Activated T-helper 9 cell treated with anti-CD3 and anti-CD28 coated beads, Interleukin-2, amount 50 U/mL, for 16 hours (primary cell): ENCODE data around the gene ASB6.
"Not testable (repeated sequence)": the region's sequence is repeated elsewhere in the genome, so short reads cannot be mapped to it uniquely, and the experiment has no call there.

ENCODE experiments used
- DNase-seq: peaks from one replicate; pipeline ENCODE4 v3.0.0-alpha.2; 2020; ENCODE audit warnings: low read depth

Gene ASB6

DNA sequence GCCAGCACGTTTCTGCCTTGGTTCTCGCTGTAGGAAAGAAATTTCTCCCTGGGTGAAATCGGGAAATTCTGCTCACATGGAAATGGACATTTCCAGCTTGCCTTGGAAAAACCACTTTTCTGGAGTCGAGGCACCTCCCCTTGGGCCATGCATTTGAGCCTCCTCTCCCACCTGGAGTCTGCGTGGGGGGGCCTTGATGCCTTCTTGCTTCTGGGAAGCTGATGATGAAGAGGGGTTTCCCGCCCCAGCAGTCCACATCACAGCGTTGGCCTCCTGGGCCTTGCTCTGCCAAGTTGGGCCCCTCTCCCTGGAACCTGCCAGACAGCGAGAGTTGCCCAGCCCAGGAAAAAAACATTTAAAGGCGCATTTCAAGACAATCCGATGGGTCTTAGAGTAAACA lies 1.8 kb upstream of the ASB6 start:
- no peak for DNase-seq

DNA sequence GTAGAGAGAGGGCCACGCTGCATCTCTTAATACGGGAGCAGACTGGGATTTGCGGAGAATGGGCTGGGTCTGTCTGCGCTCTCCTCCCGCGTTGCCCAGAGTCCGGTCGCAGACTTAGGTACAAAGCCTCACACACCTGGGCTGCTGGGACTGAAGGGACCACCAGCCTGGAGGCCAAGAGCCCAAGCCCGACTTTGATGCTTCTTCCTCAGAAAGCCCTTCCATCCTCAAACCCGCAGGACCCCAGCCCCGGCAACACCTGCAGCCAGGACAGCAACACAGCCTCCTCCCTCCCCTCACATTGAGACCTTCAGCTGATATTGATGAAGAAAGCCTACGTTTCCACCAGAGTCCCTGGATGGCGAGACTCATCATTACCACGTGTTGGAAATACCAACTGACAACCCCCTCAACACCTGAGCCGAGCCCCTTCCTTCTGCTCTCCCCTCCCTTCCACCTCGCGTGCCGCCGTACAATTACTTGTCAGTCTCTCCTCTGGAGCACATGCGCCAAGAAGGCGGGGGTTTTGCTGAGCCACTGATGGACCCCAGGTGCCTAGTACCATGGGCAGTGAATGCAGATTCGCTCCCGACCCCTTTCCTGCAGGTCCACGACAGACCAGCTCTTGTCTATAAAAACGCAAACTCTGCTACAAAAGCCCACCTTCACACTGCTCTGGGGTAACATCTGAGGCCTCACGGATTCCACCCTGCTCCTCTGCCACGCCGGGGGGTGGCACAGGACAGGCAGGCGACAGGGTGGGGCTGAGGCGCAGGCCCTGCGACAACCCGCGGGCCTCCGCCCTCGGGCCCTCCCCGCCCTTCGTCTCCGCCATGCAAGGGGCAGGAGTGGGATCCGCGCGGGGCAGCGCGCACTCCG lies 841 bp downstream of the ASB6 start:
- DNase-seq: no peak

DNA sequence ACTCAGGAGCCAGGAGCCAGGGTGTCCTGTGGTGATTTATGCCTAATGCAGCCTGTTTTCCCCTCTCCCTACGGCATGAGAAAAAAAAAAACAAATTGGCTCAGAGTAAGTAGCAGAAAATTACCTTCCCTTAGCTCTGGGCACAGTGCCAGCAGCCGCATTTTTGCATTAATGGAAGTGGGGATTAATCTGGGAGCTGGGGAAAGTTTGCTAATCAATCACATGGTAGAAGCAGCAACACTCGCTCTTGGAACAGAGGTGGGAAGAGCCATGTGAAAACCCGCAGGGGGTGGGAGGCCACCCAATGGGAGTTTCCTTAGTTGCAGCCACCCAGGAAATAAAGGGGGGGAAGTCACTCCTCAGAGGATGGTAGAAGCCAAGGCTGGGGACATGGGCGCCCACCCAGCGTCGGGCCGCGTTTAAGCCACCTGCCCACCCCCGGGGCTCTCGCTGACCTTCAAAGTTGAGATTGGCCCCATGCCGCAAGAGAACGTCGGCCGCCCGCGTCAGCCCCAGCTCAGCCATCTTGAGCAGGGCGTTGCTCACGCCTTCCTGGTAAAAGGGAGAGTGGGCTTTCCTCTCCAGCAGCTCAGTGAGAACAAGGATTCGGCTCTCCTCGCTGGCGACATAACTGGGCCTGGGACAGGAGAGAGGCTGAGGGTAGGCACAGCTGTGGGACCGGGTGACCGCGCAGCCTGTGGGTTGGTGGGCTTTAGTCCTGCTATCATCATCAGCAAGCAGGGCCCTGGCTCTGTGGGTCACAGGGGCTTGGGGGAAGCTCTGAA lies 1.7 kb downstream of the ASB6 start:
- DNase-seq: no peak

DNA sequence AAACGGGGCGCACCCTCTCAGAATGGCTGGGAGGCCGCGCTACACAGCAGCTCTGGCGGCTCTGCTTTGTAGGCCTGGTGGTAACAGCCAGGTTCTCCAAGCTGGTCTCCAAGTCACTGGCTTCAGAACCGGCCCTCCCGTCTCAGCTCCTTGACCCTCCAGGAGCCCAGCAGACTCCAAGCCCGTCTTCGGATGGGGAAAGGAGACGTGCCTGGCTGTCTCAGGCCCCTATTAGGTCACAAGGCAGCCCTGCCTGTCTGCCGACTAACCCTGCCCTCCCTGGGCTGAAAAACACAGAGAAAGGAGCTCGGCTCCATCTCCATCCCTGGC lies 2.2 kb downstream of the ASB6 start:
- DNase-seq: no peak

DNA sequence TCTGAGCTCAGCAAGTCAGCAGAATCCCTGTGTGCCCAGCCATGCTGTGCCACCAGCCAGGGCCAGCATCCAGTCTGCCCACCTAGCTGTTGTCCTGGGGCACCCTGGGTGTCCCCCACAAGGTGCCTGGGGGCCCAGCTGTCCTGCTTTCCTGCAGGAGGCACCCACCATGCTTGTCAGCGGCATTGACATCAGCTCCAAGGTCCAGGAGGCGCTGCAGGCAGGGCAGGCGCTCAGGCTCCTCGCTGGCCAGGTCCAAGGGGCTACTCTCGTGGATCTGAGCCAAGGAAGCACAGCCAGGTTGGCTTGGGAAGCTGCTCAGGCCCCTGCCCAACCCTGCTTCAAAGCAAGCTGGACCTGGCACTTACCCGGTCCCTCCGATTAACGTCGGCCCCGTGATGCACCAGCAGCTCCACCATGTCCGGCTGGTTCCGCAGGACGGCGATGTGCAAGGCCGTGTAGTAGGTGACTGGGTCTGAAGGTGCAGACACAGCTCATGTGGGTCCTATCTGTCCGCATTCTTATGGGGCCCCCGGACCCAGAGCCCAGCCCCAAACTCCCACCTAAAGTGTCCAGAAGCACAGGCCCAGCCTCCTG lies 2.8 kb downstream of the ASB6 start:
- DNase-seq: no peak

DNA sequence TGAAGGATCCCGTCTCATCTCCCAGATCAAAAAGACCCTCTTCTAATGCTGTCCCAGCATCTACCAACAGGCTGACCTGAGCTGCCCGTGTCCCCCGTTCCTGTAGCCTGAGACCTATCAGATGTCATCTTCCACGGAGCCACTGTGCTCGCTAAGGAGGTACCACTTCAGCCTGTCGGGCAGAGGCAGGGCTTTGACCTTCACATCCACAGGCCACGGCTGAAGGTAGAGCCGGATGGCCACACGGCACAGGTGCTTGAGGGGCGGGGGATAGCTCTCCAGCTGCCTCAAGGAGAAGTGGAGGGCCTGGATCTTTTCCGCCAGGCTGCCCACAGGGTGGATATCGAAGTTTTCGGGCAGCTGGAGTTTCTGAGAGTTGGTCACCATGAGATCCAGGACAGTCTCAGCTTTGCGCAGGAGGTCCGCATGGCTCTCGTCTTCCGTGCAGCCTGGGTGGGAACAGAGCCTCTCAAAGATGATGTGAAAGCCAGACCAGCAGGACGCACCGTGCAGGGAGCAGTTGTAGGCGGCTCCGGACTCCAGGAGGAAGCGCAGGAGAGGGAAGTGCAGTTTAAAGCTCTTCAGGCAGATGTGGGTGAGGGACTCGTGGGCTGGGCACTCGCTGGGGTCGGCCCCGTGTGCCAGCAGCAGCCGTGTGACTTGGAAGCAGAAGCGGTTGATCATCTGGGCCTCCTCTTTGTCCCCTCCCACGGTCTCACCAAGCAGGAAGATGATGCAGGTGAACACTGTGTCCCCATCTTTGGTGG lies 4.1 kb downstream of the ASB6 start:
- no peak for DNase-seq

DNA sequence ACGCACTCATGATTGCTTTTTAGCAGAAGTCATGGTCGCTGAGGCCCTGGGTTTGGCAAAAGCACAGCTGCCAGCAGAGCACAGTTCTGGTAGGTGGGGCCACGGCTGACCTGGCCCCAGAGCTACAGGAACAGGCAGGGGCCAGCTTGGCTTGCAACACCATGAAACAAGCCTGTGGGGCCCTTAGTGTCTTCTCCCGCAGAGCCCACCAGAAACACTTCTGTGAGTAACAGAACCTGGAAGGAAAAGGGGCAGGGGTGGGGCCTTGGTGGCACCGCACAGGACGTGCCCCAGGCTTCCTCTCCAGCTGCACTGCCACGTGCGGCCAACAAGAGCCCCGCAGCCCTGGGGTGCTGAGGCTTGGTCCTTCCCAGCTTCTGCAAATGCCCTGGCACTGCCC lies 4.8 kb downstream of the ASB6 start:
- DNase-seq: no peak

DNA sequence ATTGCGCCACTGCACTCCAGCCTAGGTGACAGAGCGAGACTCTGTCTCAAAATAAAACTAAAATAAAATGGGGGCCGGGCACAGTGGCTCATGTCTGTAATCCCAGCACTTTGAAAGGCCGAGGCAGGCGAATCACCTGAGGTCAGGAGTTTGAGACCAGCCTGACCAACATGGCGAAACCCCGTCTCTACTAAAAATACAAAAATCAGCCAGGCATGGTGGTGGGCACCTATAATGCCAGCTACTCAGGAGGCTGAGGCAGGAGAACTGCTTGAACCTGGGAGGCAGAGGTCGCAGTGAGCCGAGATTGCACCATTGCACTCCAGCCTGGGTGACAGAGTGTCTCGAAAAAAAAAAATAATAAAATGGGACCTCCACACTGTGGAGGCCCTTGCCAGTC lies 5.6 kb downstream of the ASB6 start:
- not testable (repeated sequence) for DNase-seq

DNA sequence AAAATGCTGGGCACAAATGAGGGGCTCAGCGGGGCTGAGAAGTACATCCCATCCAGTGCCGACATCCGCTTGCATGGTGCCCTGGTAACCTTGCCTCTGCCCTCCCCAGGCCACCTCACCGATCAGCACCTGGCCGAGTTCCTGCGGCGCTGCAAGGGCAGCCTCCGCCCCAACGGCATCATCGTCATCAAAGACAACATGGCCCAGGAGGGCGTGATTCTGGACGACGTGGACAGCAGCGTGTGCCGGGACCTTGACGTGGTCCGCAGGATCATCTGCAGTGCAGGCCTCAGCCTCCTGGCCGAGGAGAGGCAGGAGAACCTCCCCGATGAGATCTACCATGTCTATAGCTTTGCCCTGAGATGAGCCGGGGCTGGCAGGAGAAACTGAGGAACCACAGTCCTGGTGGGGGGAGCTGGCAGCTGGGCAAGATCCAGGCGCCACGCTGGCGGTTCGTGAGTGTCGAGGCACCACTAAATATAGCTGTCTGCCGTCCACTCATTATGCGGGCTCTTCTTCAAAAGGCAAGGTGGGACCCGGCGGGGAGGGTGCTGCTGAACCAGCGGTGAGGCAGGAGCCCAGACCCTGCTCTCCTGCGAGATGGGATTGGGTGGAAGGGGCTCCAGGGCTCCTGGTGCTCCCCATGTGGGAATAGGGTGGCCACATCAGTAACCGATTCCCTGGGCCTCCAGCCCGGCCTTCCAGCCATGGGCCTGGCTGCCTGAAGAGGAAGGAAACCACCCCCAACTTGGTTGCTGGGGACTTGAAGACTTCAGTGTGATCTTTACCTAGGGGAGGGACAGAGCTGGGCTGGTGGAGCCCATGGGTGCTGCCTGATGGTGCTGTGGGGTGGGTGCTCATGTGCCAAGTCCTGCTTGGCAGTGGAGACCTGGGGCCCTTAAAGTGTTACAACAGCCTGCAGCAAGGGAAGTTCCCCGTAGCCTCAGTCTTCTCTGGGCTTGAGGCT lies 6.6 kb downstream of the ASB6 start:
- no peak for DNase-seq

DNA sequence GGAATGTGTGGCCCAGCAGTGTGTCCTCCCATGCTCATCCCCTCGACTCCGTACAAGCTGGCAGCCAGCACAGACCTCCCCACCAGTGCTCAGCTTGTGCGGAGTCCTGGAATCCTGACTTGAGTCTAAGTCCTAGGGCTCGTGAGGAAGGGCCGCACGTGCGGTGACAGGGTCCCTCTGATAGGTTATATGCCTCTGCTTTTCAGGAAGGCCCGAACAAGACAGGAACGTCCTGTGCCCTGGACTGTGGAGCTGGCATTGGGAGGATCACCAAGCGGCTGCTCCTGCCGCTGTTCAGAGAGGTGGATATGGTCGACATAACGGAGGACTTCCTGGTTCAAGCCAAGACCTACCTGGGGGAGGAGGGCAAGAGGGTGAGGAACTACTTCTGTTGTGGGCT lies 8.1 kb downstream of the ASB6 start:
- no peak for DNase-seq

DNA sequence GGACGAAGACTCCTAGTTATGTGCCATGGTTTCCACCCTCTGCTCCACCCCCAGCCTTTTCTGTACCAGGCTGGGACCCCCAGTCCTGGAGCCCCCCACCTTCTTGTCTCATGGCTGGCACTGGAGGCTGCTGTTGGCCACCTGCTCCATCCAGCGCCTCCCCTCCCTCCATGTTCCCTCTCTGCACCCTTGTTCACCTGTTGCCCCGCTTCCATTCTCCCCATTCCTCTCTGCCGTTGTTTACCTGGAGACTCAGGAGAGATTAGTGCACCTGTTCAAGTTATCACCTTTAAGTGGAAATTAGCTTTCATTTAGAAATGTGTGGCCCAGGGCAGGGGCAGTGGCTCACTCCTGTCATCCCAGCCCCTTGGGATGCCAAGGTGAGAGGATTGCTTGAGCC lies 8.7 kb downstream of the ASB6 start:
- DNase-seq: no peak

DNA sequence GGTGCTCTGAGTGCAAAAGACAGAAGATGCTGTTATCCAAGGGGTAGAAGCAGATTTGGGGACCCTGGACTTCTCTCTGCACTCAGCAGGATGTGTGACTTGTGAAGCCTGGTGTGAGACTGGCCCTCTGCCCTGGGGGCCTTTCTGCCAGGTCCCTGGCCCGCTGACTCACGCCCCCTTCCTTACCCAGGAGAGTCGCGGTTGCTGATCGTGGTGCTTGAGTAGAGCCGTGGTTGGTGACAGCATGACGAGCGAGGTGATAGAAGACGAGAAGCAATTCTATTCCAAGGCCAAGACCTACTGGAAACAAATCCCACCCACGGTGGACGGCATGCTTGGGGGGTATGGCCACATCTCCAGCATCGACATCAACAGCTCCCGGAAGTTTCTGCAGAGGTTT lies 9.5 kb downstream of the ASB6 start:
- no peak for DNase-seq

DNA sequence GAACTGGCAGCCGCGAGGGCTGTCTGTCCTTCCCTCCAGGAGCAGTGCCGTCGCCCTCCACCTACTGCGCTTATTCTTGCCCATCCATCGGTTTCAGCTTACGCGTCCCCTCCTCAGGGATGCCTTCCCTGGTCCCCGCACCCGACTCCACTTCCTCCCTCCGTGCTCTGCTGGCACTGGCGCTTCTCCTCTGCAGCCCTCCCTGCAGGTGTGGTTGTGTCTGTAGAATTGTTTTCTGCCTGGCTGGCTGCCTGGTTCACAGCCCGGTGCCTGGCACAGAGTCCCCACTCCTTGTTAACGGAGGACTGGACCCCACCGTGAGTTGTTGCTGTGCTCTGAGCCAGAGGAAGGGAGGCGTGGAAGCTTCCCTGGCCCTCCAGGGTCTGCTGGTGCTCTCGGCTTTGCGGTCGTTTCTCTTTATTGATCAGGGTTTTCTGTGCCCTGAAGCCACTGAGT lies 10.2 kb downstream of the ASB6 start:
- DNase-seq: no peak

DNA sequence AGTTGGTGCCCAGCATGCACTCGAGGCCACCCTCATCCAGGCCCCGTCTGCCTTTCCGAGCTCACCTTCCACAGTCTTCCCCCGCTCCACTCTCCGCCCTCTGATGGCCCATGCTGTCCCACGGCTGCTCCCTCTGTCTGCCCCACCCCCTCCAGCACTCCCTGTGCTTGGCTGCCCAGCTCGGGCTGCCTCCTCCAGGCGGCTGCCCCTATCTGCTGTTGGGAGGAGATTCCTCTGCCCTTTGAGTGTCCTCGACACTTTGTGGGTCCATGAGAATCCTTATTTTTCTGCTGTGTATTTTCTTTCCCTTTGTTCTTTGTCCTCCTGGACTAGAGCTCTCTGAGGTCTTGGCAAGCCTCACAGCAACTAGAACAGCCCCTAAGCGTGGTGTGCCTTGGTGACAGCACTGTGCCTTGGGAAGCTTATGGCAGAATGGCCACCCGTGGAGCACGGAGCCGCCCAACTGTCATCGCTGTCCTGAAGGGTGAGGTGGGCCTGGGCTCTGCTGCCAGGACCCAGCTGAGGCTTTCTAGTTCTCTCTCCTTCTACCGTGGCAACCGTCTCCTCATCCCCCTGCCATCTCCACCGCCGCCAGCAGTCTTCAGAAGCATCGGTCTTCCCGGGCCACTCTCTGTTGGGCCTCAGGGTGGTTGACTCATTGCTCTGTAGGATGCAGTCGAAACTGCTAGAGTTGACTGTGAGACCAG lies 10.8 kb downstream of the ASB6 start:
- DNase-seq: no peak

DNA sequence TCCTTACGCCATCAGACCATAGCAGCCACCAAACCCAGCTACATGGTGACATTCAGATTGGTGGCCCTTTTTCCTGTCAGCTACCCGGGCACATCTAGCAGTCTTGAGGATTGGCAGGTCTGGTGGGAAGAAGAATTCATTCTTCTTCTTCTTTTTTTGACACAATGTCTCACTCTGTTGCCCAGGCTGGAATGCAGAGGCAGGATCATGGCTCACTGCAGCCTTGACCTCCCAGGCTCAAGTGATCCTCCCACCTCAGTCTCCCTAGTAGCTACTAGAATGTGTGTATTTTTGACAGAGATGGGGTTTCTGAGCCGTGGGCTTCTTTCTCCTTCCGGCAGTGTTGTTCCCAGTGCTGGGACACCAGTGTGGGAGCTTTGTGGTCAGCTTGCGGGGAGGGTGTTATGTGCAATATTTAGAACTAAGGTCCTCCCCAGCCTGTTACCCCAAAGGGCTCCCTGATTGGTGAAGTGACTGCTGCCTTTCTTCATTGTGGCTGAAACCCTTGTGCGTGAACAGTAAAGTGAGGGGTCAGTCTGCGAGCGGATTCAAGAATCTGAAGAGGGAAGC lies 12.6 kb downstream of the ASB6 start:
- no peak for DNase-seq

DNA sequence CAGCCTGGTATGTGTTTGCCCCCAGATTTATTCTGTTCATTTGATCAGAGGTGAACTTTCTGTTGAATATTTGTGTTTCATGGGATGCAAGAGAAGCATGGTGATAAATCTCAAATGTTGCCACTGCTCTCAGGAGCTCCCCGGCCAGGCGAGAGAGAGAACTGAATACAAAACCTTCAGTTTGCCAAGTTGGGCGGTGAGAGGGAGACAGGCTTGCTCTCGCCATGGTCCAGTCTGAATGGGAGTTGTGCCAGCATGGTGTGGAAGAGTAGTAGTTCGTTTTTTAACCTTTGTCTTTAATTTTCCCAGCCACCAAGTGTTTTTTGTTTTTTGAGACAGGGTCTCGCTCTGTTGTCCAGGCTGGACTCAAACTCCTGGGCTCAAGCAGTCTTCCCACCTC lies 13.2 kb downstream of the ASB6 start:
- DNase-seq: no peak

DNA sequence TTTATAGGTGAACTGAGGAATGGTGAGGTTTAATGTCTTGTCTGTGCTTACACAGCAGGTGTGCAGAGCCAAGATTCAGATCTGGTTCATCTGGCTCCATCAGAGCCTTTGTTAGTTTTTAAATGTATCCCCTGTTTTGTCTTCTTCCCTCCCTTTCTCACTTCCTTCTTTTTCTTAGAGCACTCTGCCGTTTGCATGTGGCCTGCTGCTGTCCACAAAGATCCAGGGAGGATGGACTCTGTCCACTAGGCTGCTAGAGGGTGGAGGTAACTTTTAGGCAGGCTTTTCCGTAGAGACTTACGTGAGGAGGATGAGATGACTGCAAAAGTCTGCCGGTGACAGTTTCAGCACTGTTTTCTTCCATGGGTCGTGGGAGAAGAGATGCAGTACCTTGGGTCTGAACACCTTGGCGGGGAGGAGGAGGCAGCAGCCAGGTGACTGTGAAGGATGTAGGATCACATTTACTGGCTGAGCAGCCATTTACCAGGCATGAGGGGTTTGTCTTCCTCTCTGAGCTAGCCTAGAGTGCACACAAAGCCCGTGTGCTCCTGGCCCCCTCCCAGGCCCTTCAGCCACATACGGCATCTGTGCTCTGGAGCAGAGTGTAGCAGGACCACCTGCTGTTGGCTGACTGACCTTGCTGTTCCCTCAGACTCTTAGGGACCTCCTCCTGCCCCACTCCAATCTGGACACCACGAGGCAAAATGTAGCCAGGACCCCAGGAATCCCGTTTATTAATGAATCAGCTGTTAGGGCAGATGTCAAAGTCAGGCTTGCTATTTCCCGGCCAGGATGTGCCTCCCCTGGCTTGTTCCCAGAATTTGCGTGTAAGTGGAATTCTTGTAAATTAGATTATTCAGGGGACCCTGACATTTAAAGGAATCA lies 14.2 kb downstream of the ASB6 start:
- DNase-seq: no peak

DNA sequence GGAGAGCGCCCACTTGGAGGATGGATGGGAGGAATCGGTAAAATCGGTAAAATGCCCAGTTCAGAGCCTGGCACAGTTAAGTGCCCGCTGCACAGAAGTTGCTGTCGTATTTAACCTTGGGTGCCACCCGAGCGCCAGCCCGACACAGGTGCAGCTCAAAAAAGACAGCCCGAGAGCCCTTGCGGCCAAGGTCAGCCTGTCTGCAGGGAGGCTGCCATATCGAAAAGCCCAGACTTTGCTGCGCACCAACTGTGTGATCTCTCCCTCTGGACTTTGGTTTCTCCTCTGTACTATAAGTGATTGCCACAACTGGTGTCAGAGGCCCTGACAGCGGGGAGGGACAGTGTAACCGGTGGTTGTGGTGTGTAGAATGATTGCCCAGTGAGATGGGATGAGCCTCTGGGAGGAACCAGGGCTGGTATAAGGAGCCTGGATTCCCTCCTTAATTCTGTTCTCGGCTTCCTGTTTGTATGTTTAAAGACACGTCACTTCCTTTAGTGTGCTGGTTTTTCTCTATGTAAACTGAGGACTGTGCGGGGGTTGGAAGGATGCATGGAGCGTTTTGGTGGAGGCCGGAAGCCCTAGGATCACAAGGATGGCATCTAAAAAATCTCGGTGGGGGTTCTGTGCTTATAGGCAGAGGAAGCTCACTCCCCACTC lies 15.2 kb downstream of the ASB6 start:
- no peak for DNase-seq
